Measurements from ENCODE around the gene CLASP1. TPM values are rescaled to one million over a fixed set of nuclear protein-coding genes. Genes with fewer than 3 reads are reported as not detected.

The CLASP1 gene
- total RNA-seq, 1 experiment from 2014 or later: 45.9 TPM

GRCh38 chr2:121603185-121603584 is 46.1 kb downstream of the CLASP1 start:
- H4K20me1 ChIP-seq (ENCODE audit: control insufficient read depth, insufficient read depth, insufficient read length): no peaks in the 10 kb centered on the region
- H3K4ac ChIP-seq (ENCODE audit: low read depth, low read length): no peak overlapping the region
- Mint-ChIP-seq H3K27me3 (ENCODE audit: low read depth) (no peaks in the 10 kb centered on the region), H3K27ac (no peak overlapping the region), H3K4me1 (peaks cover 11 to 13% of the 10 kb centered on the region in 2 experiments), H3K9me3 (no peaks in the 10 kb centered on the region), H3K36me3 (ENCODE audit: insufficient read depth in 1 of 3, low read depth in 3 of 3) (peaks cover 3 to 18% (median 17%) of the 10 kb centered on the region in 3 experiments; a peak in 6 of 7 replicates), H3K4me3 (no peak overlapping the region)
- no peak overlapping the region for H3K14ac ChIP-seq (ENCODE audit: insufficient read depth, low read length)
- no peak overlapping the region for H3K23ac ChIP-seq (ENCODE audit: insufficient read length, low read depth, low read length)
- H3K79me2 ChIP-seq (ENCODE audit: insufficient read depth, low read length): peaks cover 4% of the 10 kb centered on the region; the same call in 1 of the 2 replicates
- H3K18ac ChIP-seq (ENCODE audit: insufficient read length, low read depth, low read length): no peak overlapping the region
- H2AK5ac ChIP-seq (ENCODE audit: insufficient read length, low read length): no peak overlapping the region
- H4K91ac ChIP-seq (ENCODE audit: insufficient read length, low read depth, low read length): no peak overlapping the region
- H2BK20ac ChIP-seq (ENCODE audit: low read depth, low read length, poor library complexity, severe bottlenecking): no peak overlapping the region
- H2BK15ac ChIP-seq (ENCODE audit: low read depth, low read length): no peak overlapping the region
- H2BK12ac ChIP-seq (ENCODE audit: insufficient read length, low read depth, low read length): no peak overlapping the region
- H3K4me2 ChIP-seq (ENCODE audit: insufficient read depth, insufficient read length, low read length): no peak overlapping the region
- H3K79me1 ChIP-seq (ENCODE audit: insufficient read depth, low read depth, low read length, poor library complexity, severe bottlenecking): peaks cover 13% of the 10 kb centered on the region
- no peaks in the 10 kb centered on the region for H3K9me3 ChIP-seq (ENCODE audit: control insufficient read depth, low read depth, low read length)
- H3K27ac ChIP-seq (ENCODE audit: insufficient read length, low read depth, low read length): no peak overlapping the region
- no peaks in the 10 kb centered on the region for H3K27me3 ChIP-seq (ENCODE audit: insufficient read depth, low read length)
- H3K4me1 ChIP-seq (ENCODE audit: insufficient read depth, low read length): no peaks in the 10 kb centered on the region
- no peak overlapping the region for H2AFZ ChIP-seq (ENCODE audit: low read length)
- WGBS (ENCODE audit: extremely low coverage, insufficient read length, low lambda C conversion rate): no CpG with 5 or more reads among the region's 1 CpG
- no peaks in the 10 kb centered on the region for H3K23me2 ChIP-seq (ENCODE audit: insufficient read length, low read depth, low read length, poor library complexity, severe bottlenecking)
- TF ChIP-seq CTCF (conservative IDR thresholded peaks at IDR 0.05): no peak
- no peak overlapping the region for H2BK5ac ChIP-seq (ENCODE audit: insufficient read length, low read length)
- DNase-seq: no peak
- no peak overlapping the region for H4K8ac ChIP-seq (replicated peaks; ENCODE audit: insufficient read length, low read depth, low read length)
- H4K5ac ChIP-seq (ENCODE audit: insufficient read length, low read depth, low read length): no peak overlapping the region
- no peak overlapping the region for H3T11ph ChIP-seq (ENCODE audit: low read length)
- H2BK120ac ChIP-seq (ENCODE audit: low read depth, low read length, poor library complexity, severe bottlenecking): no peak overlapping the region
- no peak overlapping the region for H3K9ac ChIP-seq (ENCODE audit: extremely low read depth, insufficient read length, low read length)
- no peak overlapping the region for H3K56ac ChIP-seq (ENCODE audit: insufficient read length, low read depth, low read length)

Measured in H9 (cell line).